T-helper 2 cell treated with Interferon-gamma antibody and Interleukin-4, amounts not matched to agents 100 ng/mL and 5 ng/mL, for 36 hours (primary cell): ENCODE results near the gene TXN2. TPM values are rescaled to one million over a fixed set of nuclear protein-coding genes. Genes with fewer than 3 reads are reported as not detected.

Experiments used
- intact Hi-C: fragments of 100-400 bp; cut with micrococcal nuclease; formaldehyde crosslinking; loops from one replicate; pipeline ENCODE4 v1.15.1; 2023
- total RNA-seq: library from RNA; stranded (reverse); gene quantifications from 2 replicates; pipeline ENCODE4 v1.2.3, GENCODE V29; 2022

The TXN2 gene
- total RNA-seq, 1 donor from 2014 or later, result 79.1 TPM

- intact Hi-C loops, result no loop called here
Measured at GRCh38 chr22:36486619-36487384, 5.4 kb upstream of the TXN2 start.

GRCh38 chr22:36480941-36481392 lies 473 bp downstream of the TXN2 start:
- intact Hi-C loops, result loop anchor here (1.0 kb wide), 3 partner anchors 26 to 93 kb away; partner anchors contain the start of gene EIF3D

GRCh38 chr22:36478966-36479365 lies 2.5 kb downstream of the TXN2 start:
- intact Hi-C loops, result no loop called here

GRCh38 chr22:36475341-36475740 lies 6.1 kb downstream of the TXN2 start:
- intact Hi-C loops, result no loop called here

GRCh38 chr22:36472689-36473088 lies 8.8 kb downstream of the TXN2 start:
- intact Hi-C loops, result no loop called here

GRCh38 chr22:36471341-36471821 lies 10.1 kb downstream of the TXN2 start:
- intact Hi-C loops, result loop anchor here (2.0 kb wide), 1 partner anchor 139 kb away; no protein-coding TSS in a partner anchor

GRCh38 chr22:36470994-36471331 lies 10.5 kb downstream of the TXN2 start:
- intact Hi-C loops, result loop anchor here (1.0 to 2.0 kb wide), 2 partner anchors 138 to 170 kb away; no protein-coding TSS in a partner anchor

GRCh38 chr22:36470162-36470993 lies 11.1 kb downstream of the TXN2 start:
- intact Hi-C loops, result loop anchor here (1.0 to 2.0 kb wide), 2 partner anchors 138 to 169 kb away; no protein-coding TSS in a partner anchor

- intact Hi-C loops, result no loop called here
Measured at GRCh38 chr22:36469094-36469710, 12.2 kb downstream of the TXN2 start.

GRCh38 chr22:36467946-36468345 lies 13.5 kb downstream of the TXN2 start:
- intact Hi-C loops, result no loop called here

GRCh38 chr22:36467042-36467810 lies 14.2 kb downstream of the TXN2 start:
- intact Hi-C loops, result no loop called here

GRCh38 chr22:36466258-36466657 lies 15.2 kb downstream of the TXN2 start:
- intact Hi-C loops, result no loop called here

- intact Hi-C loops, result no loop called here
Measured at GRCh38 chr22:36465232-36466021, 16.0 kb downstream of the TXN2 start.

GRCh38 chr22:36464715-36465231 lies 16.7 kb downstream of the TXN2 start:
- intact Hi-C loops, result no loop called here

GRCh38 chr22:36463783-36464184 lies 17.7 kb downstream of the TXN2 start:
- intact Hi-C loops, result no loop called here

GRCh38 chr22:36461665-36462649 lies 19.5 kb downstream of the TXN2 start:
- intact Hi-C loops, result no loop called here

- intact Hi-C loops, result no loop called here
Measured at GRCh38 chr22:36460202-36460601, 21.2 kb downstream of the TXN2 start.

- intact Hi-C loops, result no loop called here
Measured at GRCh38 chr22:36457688-36458450, 23.6 kb downstream of the TXN2 start.
